HFFc6 (cell line): ENCODE results near the gene SUMF2. TPM values are rescaled to one million over a fixed set of nuclear protein-coding genes. Genes with fewer than 3 reads are reported as not detected.

Source experiments
- DNase-seq: peaks from one replicate; pipeline ENCODE4 v3.0.0-alpha.2; 2018
- H3K27ac Mint-ChIP-seq: 2 replicates; pipeline ENCODE4 v1.8.0; 2020; ENCODE audit warnings: mild to moderate bottlenecking, mixed read lengths
- H3K27me3 Mint-ChIP-seq: 2 replicates; pipeline ENCODE4 v1.8.0; 2021; ENCODE audit warnings: mild to moderate bottlenecking, moderate library complexity, mixed read lengths; ENCODE audit not compliant: insufficient read depth
- H3K36me3 Mint-ChIP-seq: 2 replicates; pipeline ENCODE4 v1.8.0; 2021; ENCODE audit warnings: low read depth, mixed read lengths
- H3K4me1 Mint-ChIP-seq: 2 replicates; pipeline ENCODE4 v1.8.0; 2020; ENCODE audit warnings: low read depth, mixed read lengths
- H3K4me3 Mint-ChIP-seq: 2 replicates; pipeline ENCODE4 v1.8.0; 2020; ENCODE audit warnings: mild to moderate bottlenecking, moderate library complexity, mixed read lengths
- H3K9me3 Mint-ChIP-seq: 2 replicates; pipeline ENCODE4 v1.8.0; 2020; ENCODE audit warnings: mild to moderate bottlenecking, mixed read lengths
- CTCF ChIP-seq: fragments of 200-600 bp; sonication (generic); IDR thresholded peaks from 2 replicates; pipeline ENCODE4 v1.5.0; 2021; ENCODE audit warnings: antibody characterized with exemption, mild to moderate bottlenecking
- total RNA-seq, 6 experiments: library from RNA; stranded (reverse); fragmentation: NEBNext Ultra II Directional; extraction: Animal tissue kit (Norgen Biotek cat#: 25700); gene quantifications; 2 replicates in 1 of 6; 3 replicates in 5 of 6; pipeline ENCODE4 v1.2.3, GENCODE V29; 2021

SUMF2 gene
- total RNA-seq, 6 experiments from 2014 or later = 117 to 151 (median 127) TPM

GRCh38 chr7:56124981-56125380 is 60.9 kb downstream of the SUMF2 start:
- no peak overlapping the region for H3K4me3 Mint-ChIP-seq
- no peaks in the 10 kb centered on the region for H3K4me1 Mint-ChIP-seq
- no peak for DNase-seq
- H3K27ac Mint-ChIP-seq = no peak overlapping the region
- no peak for TF ChIP-seq CTCF
- peaks cover 5% of the 10 kb centered on the region for H3K27me3 Mint-ChIP-seq
- H3K36me3 Mint-ChIP-seq = no peaks in the 10 kb centered on the region
- no peaks in the 10 kb centered on the region for H3K9me3 Mint-ChIP-seq

GRCh38 chr7:56125831-56126230 is 61.7 kb downstream of the SUMF2 start:
- H3K27ac Mint-ChIP-seq = no peak overlapping the region

GRCh38 chr7:56127241-56127975 is 63.3 kb downstream of the SUMF2 start:
- no peak for DNase-seq
- no peaks in the 10 kb centered on the region for H3K9me3 Mint-ChIP-seq
- H3K36me3 Mint-ChIP-seq = no peaks in the 10 kb centered on the region
- H3K27me3 Mint-ChIP-seq = peaks cover 5% of the 10 kb centered on the region
- no peak overlapping the region for H3K27ac Mint-ChIP-seq
- no peak overlapping the region for H3K4me3 Mint-ChIP-seq
- no peaks in the 10 kb centered on the region for H3K4me1 Mint-ChIP-seq
- no peak for TF ChIP-seq CTCF

More at GRCh38 chr7:56125831-56126230, 61.7 kb downstream of the SUMF2 start:
- Mint-ChIP-seq H3K4me3 (peak overlapping the region; percentile 65), H3K4me1 (no peaks in the 10 kb centered on the region), H3K9me3 (no peaks in the 10 kb centered on the region), H3K27me3 (peaks cover 5% of the 10 kb centered on the region), H3K36me3 (no peaks in the 10 kb centered on the region)
- no peak for DNase-seq
- no peak for TF ChIP-seq CTCF

Other genes starting within 250 kb of the SUMF2 start
- gene SEPTIN14, start 201.5 kb upstream of the SUMF2 start, total RNA-seq = not detected
- under 1 TPM; 0.31 to 0.94 (median 0.70) TPM for gene ZNF713, start 176.8 kb upstream of the SUMF2 start, total RNA-seq
- 10 to 100 TPM; 14.5 to 20.1 (median 16.2) TPM for gene MRPS17, start 112.4 kb upstream of the SUMF2 start, total RNA-seq
- gene NIPSNAP2, start 99.7 kb upstream of the SUMF2 start, total RNA-seq = 10 to 100 TPM; 27.6 to 34.0 (median 30.6) TPM
- 10 to 100 TPM; 20.3 to 27.1 (median 21.8) TPM for gene PSPH, start 12.8 kb upstream of the SUMF2 start, total RNA-seq
- gene CCT6A, start 12.5 kb upstream of the SUMF2 start, total RNA-seq = 100 to 1,000 TPM; 164 to 197 (median 180) TPM
- gene PHKG1, start 28.7 kb downstream of the SUMF2 start, total RNA-seq = under 1 TPM in 5 of 6 experiments, not detected in 1; 0.19 to 0.68 (median 0.30) TPM
- 100 to 1,000 TPM; 386 to 430 (median 398) TPM for gene CHCHD2, start 42.2 kb downstream of the SUMF2 start, total RNA-seq
- gene NUPR2, start 52.1 kb downstream of the SUMF2 start, total RNA-seq = not detected